Keratinocyte (primary cell): ENCODE results near the gene SMIM10L1.

Experiments
- CTCF ChIP-seq, 3 experiments: IDR thresholded peaks in 1 of 3; conservative IDR thresholded peaks in 1 of 3; optimal IDR thresholded peaks in 1 of 3; 2 replicates in 2 of 3; 3 replicates in 1 of 3; pipeline versions ENCODE3 to v1.5.1; 2011; ENCODE audit warnings: low read length in 3 of 3, mild to moderate bottlenecking in 3 of 3, moderate library complexity in 2 of 3, control low read depth in 1 of 3, inconsistent platforms in 1 of 3; ENCODE audit not compliant: insufficient read depth in 2 of 3; ENCODE audit errors: extremely low read depth in 1 of 3
- EZH2 ChIP-seq: IDR thresholded peaks from one replicate; pipeline ENCODE4 v1.6.1; 2012; ENCODE audit warnings: inconsistent platforms, mild to moderate bottlenecking, low read length, moderate library complexity

GRCh38 chr12:11154400-11154925, 16.5 kb upstream of the SMIM10L1 start:
- TF ChIP-seq CTCF (optimal IDR thresholded peaks at IDR 0.05 in 1 of 3, IDR thresholded peaks at IDR 0.05 in 1 of 3, conservative IDR thresholded peaks at IDR 0.05 in 1 of 3; ENCODE audit: extremely low read depth in 1 of 3, insufficient read depth in 2 of 3, low read length in 3 of 3), result no peak
- no peak for TF ChIP-seq EZH2
